ENCODE measurements around the gene IFNGR2. TPM values are rescaled to one million over a fixed set of nuclear protein-coding genes. Genes with fewer than 3 reads are reported as not detected.
"Not testable (repeated sequence)": the region's sequence is repeated elsewhere in the genome, so short reads cannot be mapped to it uniquely, and the experiment has no call there.

The IFNGR2 gene
- total RNA-seq, 4 donors from 2014 or later: 25.4 to 67.6 (median 58.3) TPM

DNA sequence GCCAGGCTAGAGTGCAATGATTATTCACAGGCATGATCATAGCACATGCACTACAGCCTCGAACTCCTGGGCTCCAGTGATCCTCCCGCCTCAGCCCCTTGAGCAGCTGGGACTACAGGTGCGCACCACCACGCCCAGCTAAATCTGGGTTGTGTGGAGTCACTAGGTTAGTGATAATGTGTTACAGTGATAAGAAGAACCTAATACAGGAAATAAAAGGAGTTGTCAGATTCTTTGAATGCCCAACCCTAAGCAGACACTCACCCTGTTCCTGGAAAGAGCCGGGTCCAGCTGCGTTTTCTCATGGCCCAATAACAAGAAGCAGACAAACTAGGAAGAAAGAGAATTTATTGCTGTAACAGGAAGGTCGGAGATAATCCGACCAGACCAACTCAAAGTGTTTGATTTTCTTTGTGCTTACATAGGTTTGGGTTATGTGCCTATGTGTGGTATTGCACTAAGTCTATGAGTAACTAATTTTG lies 8.8 kb downstream of the IFNGR2 start:
- Histone ChIP-seq H3K4me3 (no peak overlapping the region), H3K27ac (no peak overlapping the region), H3K9me3 (no peaks in the 10 kb centered on the region), H3K27me3 (no peaks in the 10 kb centered on the region), H3K36me3 (no peaks in the 10 kb centered on the region), H3K4me1 (no peaks in the 10 kb centered on the region)
- TF ChIP-seq, protein P1, sequence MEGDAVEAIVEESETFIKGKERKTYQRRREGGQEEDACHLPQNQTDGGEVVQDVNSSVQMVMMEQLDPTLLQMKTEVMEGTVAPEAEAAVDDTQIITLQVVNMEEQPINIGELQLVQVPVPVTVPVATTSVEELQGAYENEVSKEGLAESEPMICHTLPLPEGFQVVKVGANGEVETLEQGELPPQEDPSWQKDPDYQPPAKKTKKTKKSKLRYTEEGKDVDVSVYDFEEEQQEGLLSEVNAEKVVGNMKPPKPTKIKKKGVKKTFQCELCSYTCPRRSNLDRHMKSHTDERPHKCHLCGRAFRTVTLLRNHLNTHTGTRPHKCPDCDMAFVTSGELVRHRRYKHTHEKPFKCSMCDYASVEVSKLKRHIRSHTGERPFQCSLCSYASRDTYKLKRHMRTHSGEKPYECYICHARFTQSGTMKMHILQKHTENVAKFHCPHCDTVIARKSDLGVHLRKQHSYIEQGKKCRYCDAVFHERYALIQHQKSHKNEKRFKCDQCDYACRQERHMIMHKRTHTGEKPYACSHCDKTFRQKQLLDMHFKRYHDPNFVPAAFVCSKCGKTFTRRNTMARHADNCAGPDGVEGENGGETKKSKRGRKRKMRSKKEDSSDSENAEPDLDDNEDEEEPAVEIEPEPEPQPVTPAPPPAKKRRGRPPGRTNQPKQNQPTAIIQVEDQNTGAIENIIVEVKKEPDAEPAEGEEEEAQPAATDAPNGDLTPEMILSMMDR (IDR thresholded peaks at IDR 0.05): no peak
- TF ChIP-seq POLR2A (IDR thresholded peaks at IDR 0.05): no peak
- intact Hi-C loops (cut with DNase I; ENCODE audit: low total_unique reads): no loop called here
- no peak for DNase-seq

DNA sequence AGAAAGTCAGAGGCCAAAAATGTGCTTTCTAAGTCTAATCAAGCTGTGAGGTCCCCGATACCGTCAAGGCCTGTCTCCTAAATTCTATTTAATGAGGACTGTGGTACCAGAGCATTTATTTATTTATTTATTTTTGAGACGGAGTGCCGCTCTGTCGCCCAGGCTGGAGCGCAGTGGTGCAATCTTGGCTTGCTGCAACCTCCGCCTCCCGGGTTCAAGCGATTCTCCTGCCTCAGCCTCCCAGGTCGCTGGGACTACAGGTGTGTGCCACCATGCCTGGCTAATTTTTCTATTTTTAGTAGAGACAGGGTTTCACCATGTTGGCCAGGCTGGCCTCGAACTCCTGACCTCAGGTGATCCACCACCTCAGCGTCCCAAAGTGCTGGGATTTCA lies 9.2 kb downstream of the IFNGR2 start:
- H3K4me1 ChIP-seq; H3K27ac ChIP-seq; H3K9me3 ChIP-seq; H3K27me3 ChIP-seq; H3K36me3 ChIP-seq; DNase-seq; H3K4me3 ChIP-seq; intact Hi-C loops (cut with DNase I; ENCODE audit: low total_unique reads): not testable (repeated sequence)

DNA sequence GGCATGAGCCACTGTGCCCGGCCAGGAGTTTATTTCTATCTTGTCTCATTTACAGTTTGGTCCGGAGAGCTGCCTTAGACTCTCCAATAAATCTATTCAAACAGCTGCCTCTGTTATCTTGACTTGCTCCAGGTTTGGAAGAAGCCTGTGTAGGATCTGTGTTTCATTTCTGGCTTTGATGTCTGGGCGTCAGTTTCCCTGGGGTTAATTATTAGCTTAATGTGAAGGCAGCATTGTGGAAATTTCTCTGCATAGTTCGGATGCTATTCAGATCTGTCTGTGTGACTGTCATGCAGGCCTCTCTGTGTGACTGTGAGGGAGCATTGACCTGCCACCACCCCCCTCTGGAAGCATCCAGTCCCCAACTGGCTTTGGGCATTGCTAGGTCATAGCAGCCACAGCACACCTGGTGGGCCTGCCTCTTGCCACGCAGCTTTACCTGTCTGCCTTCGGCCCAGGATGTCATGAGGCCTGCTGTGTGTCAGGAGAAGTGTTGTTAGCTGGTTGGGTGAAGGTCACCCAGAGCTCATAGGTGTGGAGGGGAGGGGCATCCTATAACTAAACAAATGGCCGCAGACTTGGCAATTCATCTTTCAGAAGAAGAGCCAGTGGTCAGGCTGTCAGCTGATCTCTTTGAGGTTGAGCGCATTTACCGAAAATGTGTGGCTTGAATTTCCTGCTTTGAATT lies 9.8 kb downstream of the IFNGR2 start:
- intact Hi-C loops (cut with DNase I; ENCODE audit: low total_unique reads): no loop called here
- Histone ChIP-seq H3K4me1 (no peaks in the 10 kb centered on the region), H3K9me3 (no peaks in the 10 kb centered on the region), H3K27me3 (no peaks in the 10 kb centered on the region), H3K27ac (no peak overlapping the region), H3K4me3 (no peak overlapping the region), H3K36me3 (no peaks in the 10 kb centered on the region)
- TF ChIP-seq, protein P1 (IDR thresholded peaks at IDR 0.05): no peak
- no peak for TF ChIP-seq POLR2A (IDR thresholded peaks at IDR 0.05)
- DNase-seq: no peak

DNA sequence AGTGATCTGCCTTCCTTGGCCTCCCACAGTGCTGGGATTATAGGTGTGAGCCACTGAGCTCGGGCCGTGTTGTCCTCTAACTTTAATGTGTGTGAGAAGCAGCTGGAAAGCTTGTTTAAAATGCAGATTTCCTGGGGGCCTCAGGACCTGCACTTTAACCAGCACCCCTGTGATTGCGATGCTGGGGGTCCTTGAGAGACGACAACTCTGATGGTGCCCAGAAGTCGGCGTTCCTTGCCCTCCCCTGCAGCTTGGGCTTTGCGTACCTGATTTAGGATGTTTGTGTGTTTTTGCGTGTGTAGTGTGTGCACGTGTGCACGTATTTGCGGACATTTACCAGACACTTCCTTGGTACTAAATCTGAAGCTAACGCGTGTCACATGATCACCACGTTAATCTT lies 10.9 kb downstream of the IFNGR2 start:
- no peaks in the 10 kb centered on the region for H3K27me3 ChIP-seq
- no peaks in the 10 kb centered on the region for H3K4me1 ChIP-seq
- no peak for TF ChIP-seq POLR2A (IDR thresholded peaks at IDR 0.05)
- TF ChIP-seq, protein P1 (IDR thresholded peaks at IDR 0.05): no peak
- intact Hi-C loops (cut with DNase I; ENCODE audit: low total_unique reads): no loop called here
- H3K4me3 ChIP-seq: no peak overlapping the region
- H3K27ac ChIP-seq: no peak overlapping the region
- DNase-seq: no peak
- H3K36me3 ChIP-seq: no peaks in the 10 kb centered on the region
- no peaks in the 10 kb centered on the region for H3K9me3 ChIP-seq

DNA sequence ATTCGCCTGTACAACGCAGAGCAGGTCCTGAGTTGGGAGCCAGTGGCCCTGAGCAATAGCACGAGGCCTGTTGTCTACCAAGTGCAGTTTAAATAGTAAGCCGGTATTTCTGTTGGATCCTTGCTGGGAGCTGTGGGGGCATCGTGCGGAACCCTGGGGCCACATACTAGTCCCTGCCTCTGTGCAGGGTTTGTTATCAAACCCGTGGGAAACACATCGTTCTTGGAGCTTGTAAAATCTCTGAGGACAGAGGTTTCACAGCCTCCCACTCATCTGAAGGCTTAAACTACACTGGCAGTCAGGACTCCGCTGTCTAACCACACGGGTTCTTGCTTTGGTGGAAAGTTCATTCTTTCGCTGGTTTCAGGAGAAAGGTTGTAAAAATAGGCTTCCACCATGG lies 11.7 kb downstream of the IFNGR2 start:
- DNase-seq: no peak
- H3K4me3 ChIP-seq: no peak overlapping the region
- peaks cover 0 to 2% of the 10 kb centered on the region in 2 donors for H3K4me1 ChIP-seq
- no peaks in the 10 kb centered on the region for H3K36me3 ChIP-seq
- intact Hi-C loops (cut with DNase I; ENCODE audit: low total_unique reads): no loop called here
- no peak overlapping the region for H3K27ac ChIP-seq
- H3K27me3 ChIP-seq: no peaks in the 10 kb centered on the region
- no peak for TF ChIP-seq POLR2A (IDR thresholded peaks at IDR 0.05)
- TF ChIP-seq, protein P1 (IDR thresholded peaks at IDR 0.05): no peak
- H3K9me3 ChIP-seq: no peaks in the 10 kb centered on the region
